Body of pancreas (tissue), 4 donors: ENCODE data around the gene HYI. TPM values are rescaled to one million over a fixed set of nuclear protein-coding genes. Genes with fewer than 3 reads are reported as not detected.
"Not testable (repeated sequence)": the region's sequence is repeated elsewhere in the genome, so short reads cannot be mapped to it uniquely, and the experiment has no call there.

ENCODE experiments used
- ATAC-seq: fragments of 150-250 bp; one replicate; pipeline ENCODE4 v1.9.1; 2016
- DNase-seq, 4 donors: peaks; one replicate each; pipeline ENCODE4 v3.0.0-alpha.2; 2019
- H3K27ac ChIP-seq, 4 donors: fragments of 200-600 bp; sonication (generic); 1 replicate in 3 of 4; 2 replicates in 1 of 4; pipeline versions ENCODE4 v1.5.1 to v1.6.1; 2016 to 2019; ENCODE audit warnings: mild to moderate bottlenecking in 1 of 4, mixed read lengths in 1 of 4, moderate library complexity in 1 of 4
- H3K27me3 ChIP-seq, 2 donors: fragments of 200-600 bp; sonication (generic); one replicate each; pipeline ENCODE4 v1.6.0; 2016; ENCODE audit warnings: mild to moderate bottlenecking in 1 of 2
- H3K36me3 ChIP-seq, 2 donors: fragments of 200-600 bp; sonication (generic); replicated peaks in 1 of 2; 2 replicates each; pipeline ENCODE4 v1.5.1; 2016; ENCODE audit warnings: low read depth in 2 of 2; ENCODE audit not compliant: insufficient read depth in 1 of 2
- H3K4me1 ChIP-seq: fragments of 200-600 bp; sonication (generic); one replicate; pipeline ENCODE4 v1.6.0; 2016
- H3K4me3 ChIP-seq, 2 donors: fragments of 200-600 bp; sonication (generic); 1 replicate in 1 of 2; 2 replicates in 1 of 2; pipeline ENCODE4 v1.5.1; 2016 to 2019
- H3K9me3 ChIP-seq, 3 donors: fragments of 200-600 bp; sonication (generic); 1 replicate in 2 of 3; 2 replicates in 1 of 3; pipeline ENCODE4 v1.5.1; 2016
- POLR2A ChIP-seq, 3 donors: fragments of 450-650 bp; IDR thresholded peaks; one replicate each; pipeline ENCODE4 v1.6.1; 2016; ENCODE audit warnings: antibody characterized with exemption in 3 of 3, mild to moderate bottlenecking in 2 of 3
- WGBS, 2 donors: methylation state at CpG; one replicate each; pipeline ENCODE4 v1.1.5; 2017; 5-methylcytosine and 5-hydroxymethylcytosine counted together
- intact Hi-C: fragments of 100-400 bp; cut with DNase I; formaldehyde crosslinking; loops from one replicate; pipeline ENCODE4 v1.15.1; 2023
- total RNA-seq, 2 donors: library from RNA; depleted of rRNA; stranded (reverse); fragments of >200 nt; gene quantifications; one replicate each; pipeline ENCODE4 v1.1.0, GENCODE V29; 2016
- TF ChIP-seq, protein P1 (sequence below), 7 experiments: fragments of 450-650 bp in 4 of 7; fragments of 200-600 bp in 3 of 7; sonication (generic) in 3 of 7; IDR thresholded peaks; one replicate each; pipeline ENCODE4 v1.5.1; 2016 to 2019; ENCODE audit warnings: antibody characterized with exemption in 7 of 7

The HYI gene
- total RNA-seq, 2 donors from 2014 or later, result 101 to 157 TPM

DNA sequence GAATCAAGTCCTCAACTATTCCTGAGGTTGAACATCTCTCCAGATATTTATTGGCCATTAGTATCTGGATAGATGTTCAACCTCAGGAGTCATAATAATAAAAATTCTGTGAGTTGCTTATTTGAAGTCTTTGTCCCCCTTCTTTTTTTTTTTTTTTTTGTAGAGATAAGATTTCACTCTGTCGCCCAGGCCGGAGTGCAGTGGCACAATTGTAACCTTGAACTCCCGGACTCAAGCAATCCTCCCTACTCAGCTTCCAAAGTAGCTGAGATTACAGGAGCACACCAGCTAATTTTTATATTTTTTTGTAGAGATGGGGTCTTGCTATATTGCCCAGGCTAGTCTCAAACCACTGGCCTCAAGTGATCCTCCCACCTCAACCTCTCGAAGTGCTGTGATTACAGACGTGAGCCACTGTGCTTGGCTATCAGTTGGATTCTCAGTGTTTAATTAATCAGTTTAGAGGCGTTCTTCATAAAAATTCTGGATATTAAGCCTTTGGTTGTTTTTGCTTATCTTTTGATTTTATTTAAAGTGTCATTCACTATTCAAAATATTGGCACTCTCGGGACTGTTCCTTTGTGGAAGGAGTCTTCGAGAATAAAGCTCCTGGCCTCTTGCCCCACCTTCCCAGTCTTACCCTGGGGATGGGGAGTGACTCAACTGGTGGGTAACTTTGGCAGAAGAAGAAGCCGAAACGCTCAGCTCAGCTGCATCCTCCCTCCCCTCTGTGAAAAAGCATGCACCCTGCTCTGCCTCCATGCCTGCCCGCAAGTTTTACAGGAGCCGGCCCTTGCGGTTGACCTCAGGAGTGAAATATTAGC is 11.2 kb upstream of the HYI start:
- no peaks in the 10 kb centered on the region for H3K36me3 ChIP-seq
- ATAC-seq (no peak), DNase-seq (no peak)
- H3K4me3 ChIP-seq, result no peak overlapping the region
- intact Hi-C loops, result no loop called here
- WGBS, 2 donors, result 56 to 71% methylated on average over 13 of the region's 13 CpGs
- no peak overlapping the region for H3K27ac ChIP-seq
- H3K9me3 ChIP-seq, result no peaks in the 10 kb centered on the region
- no peak for TF ChIP-seq POLR2A (IDR thresholded peaks at IDR 0.05)
- TF ChIP-seq, protein P1, sequence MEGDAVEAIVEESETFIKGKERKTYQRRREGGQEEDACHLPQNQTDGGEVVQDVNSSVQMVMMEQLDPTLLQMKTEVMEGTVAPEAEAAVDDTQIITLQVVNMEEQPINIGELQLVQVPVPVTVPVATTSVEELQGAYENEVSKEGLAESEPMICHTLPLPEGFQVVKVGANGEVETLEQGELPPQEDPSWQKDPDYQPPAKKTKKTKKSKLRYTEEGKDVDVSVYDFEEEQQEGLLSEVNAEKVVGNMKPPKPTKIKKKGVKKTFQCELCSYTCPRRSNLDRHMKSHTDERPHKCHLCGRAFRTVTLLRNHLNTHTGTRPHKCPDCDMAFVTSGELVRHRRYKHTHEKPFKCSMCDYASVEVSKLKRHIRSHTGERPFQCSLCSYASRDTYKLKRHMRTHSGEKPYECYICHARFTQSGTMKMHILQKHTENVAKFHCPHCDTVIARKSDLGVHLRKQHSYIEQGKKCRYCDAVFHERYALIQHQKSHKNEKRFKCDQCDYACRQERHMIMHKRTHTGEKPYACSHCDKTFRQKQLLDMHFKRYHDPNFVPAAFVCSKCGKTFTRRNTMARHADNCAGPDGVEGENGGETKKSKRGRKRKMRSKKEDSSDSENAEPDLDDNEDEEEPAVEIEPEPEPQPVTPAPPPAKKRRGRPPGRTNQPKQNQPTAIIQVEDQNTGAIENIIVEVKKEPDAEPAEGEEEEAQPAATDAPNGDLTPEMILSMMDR (IDR thresholded peaks at IDR 0.05), result no peak
- peaks cover 11% of the 10 kb centered on the region for H3K4me1 ChIP-seq
- H3K27me3 ChIP-seq, result no peaks in the 10 kb centered on the region

DNA sequence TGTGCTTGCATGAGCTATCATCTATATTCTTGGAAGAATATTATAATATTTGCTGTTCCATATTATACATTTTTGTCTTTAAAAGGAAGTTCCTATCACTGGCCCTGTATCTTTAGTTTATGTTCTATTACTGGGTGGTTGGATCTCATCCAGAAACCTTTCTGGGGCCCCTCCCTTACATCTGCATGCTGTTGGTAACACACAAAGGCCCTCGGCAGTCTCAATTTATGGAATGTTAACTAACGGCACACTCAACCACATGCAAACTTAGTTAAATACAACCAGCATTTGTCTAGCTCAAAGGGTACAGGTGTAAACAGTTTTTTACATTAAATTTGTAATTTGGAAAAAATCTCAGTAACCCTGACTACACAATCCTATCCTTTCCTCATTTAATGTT is 9.7 kb upstream of the HYI start:
- H3K27me3 ChIP-seq, result no peaks in the 10 kb centered on the region
- no peaks in the 10 kb centered on the region for H3K36me3 ChIP-seq
- TF ChIP-seq, protein P1 (IDR thresholded peaks at IDR 0.05), result no peak
- TF ChIP-seq POLR2A (IDR thresholded peaks at IDR 0.05), result no peak
- no peak for DNase-seq
- peaks cover 11% of the 10 kb centered on the region for H3K4me1 ChIP-seq
- no peaks in the 10 kb centered on the region for H3K9me3 ChIP-seq
- 76 to 82% methylated on average over 2 of the region's 2 CpGs for WGBS, 2 donors
- intact Hi-C loops, result no loop called here
- no peak overlapping the region for H3K27ac ChIP-seq
- no peak for ATAC-seq
- no peak overlapping the region for H3K4me3 ChIP-seq

DNA sequence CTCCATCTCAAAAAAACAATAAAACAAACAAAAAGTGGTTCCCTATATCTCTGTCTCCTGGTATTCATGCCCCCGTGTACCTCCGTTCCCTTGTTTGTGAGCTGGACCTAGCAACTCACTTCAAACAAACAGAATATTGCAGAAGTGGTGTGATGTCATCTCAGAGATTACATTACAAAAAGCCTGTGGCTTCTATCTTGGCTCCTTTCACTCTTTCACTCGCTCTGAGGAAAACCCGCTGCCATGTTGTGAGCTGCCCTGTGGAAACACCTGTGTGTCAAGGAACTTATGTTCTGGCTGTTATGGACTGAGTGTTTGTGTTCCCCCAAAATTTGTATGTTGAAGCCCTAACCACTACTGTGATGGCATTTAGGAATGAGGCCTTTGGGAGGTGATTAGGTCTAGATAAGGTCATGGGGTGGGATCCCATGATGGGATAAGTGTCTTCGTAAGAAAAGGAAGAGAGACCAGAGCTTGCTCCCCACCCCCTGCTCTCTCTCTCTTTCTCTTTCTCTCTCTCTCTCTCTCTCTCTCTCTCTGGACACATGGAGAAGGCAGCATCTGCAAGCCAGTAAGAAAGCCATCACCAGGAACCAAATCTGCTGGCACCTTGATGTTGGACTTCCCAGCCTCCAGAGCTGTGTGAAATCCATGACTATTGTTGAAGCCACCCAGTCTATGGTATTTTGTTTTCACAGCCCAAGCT is 7.4 kb upstream of the HYI start:
- TF ChIP-seq POLR2A (IDR thresholded peaks at IDR 0.05), result no peak
- intact Hi-C loops, result no loop called here
- DNase-seq, result no peak
- Histone ChIP-seq H3K9me3 (no peaks in the 10 kb centered on the region), H3K27ac (no peak overlapping the region), H3K27me3 (no peaks in the 10 kb centered on the region), H3K36me3 (no peaks in the 10 kb centered on the region), H3K4me1 (peaks cover 11% of the 10 kb centered on the region), H3K4me3 (no peak overlapping the region)
- 87 to 95% methylated on average over 5 of the region's 5 CpGs for WGBS, 2 donors
- ATAC-seq, result no peak

DNA sequence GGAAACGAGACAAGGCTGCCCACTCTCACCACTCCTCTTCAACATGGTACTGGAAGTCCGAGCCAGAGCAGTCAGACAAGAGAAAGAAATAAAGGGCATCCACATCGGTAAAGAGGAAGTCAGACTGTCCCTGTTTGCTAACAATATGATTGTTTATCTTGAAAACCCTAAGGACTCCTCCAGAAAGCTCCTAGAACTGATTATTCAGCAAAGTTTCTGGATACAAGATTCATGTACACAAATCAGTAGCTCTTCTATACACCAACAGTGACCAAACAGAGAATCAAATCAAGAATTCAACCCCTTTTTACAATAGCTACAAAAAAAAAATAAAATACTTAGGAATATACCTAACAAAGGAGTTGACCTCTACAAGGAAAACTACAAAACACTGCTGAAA is 4.6 kb upstream of the HYI start:
- 85 to 97% methylated on average over 3 of the region's 3 CpGs for WGBS, 2 donors
- intact Hi-C loops, ATAC-seq: not testable (repeated sequence)

DNA sequence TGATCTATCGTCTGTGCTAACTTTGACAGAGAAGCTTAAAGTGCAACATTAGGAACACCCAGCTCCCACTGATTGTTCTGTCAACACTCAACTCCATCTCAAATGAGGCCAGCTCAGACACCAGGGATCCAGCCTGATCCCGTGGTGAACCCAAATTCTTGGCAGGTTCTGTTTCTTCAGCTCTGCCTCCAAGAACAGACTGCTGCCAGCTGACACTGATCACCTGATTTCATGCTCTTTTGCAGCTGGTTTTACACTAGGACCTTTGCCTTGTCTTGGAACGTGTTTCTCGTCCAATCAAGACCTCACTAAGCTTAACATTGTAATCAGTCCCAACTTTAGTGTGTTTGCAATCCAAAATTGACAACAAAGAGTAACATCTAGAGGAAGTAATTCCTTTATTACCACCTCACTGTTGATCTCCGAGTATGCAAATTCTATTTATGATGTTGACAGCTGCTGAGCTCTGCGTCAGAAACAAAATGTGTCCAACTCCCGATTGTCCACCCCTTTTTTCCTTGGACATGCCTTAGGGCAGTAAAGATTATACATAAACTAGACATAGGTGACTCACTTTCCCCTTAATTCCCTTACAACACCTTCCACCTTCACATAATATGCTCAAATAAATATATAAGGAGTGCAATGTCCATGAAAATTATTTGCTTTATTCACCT is 1.6 kb upstream of the HYI start:
- peak overlapping the region; percentile 78 to 94 (median 89) for H3K27ac ChIP-seq

More for the DNA sequence above, 4.6 kb upstream of the HYI start:
- H3K27me3 ChIP-seq, H3K36me3 ChIP-seq, H3K9me3 ChIP-seq, DNase-seq, H3K27ac ChIP-seq, H3K4me3 ChIP-seq: not testable (repeated sequence)
- peaks cover 12% of the 10 kb centered on the region for H3K4me1 ChIP-seq

More for the DNA sequence above, 1.6 kb upstream of the HYI start:
- peak; percentile 51 to 75 (median 54) for DNase-seq
- ATAC-seq, result peak; percentile 16
- H3K36me3 ChIP-seq, result peaks cover 2 to 9% of the 10 kb centered on the region in 2 donors
- H3K9me3 ChIP-seq, result no peaks in the 10 kb centered on the region
- TF ChIP-seq, protein P1 (IDR thresholded peaks at IDR 0.05), result peak in 1 of 7 experiments; percentile 2
- TF ChIP-seq POLR2A (IDR thresholded peaks at IDR 0.05), result no peak
- H3K27me3 ChIP-seq, result no peaks in the 10 kb centered on the region
- H3K4me1 ChIP-seq, result peaks cover 24% of the 10 kb centered on the region
- intact Hi-C loops, result no loop called here
- WGBS, 2 donors, result 36 to 38% methylated on average over 7 of the region's 7 CpGs
- no peak overlapping the region for H3K4me3 ChIP-seq
